Chondrocyte (in vitro differentiated cells): ENCODE measurements around the gene SMIM35. TPM values are rescaled to one million over a fixed set of nuclear protein-coding genes. Genes with fewer than 3 reads are reported as not detected.

Experiments used
- DNase-seq: peaks from one replicate; pipeline ENCODE4 v3.0.0; 2021; ENCODE audit warnings: mixed read lengths, low spot score
- H3K27ac Mint-ChIP-seq: one replicate; pipeline ENCODE4 v1.8.0; 2021; ENCODE audit warnings: mild to moderate bottlenecking, moderate library complexity, mixed read lengths; ENCODE audit not compliant: unreplicated experiment
- H3K27me3 Mint-ChIP-seq: 2 replicates; pipeline ENCODE4 v1.8.0; 2021; ENCODE audit warnings: low read depth, mixed read lengths
- H3K36me3 Mint-ChIP-seq: 2 replicates; pipeline ENCODE4 v1.8.0; 2021; ENCODE audit warnings: low read depth, mixed read lengths
- H3K4me1 Mint-ChIP-seq: 2 replicates; pipeline ENCODE4 v1.8.0; 2021; ENCODE audit warnings: low read depth, mild to moderate bottlenecking, mixed read lengths
- H3K4me3 Mint-ChIP-seq: one replicate; pipeline ENCODE4 v1.8.0; 2021; ENCODE audit warnings: mild to moderate bottlenecking, moderate library complexity, mixed read lengths; ENCODE audit not compliant: unreplicated experiment
- H3K9me3 Mint-ChIP-seq: 2 replicates; pipeline ENCODE4 v1.8.0; 2021; ENCODE audit warnings: low read depth, mixed read lengths
- total RNA-seq: library from RNA; stranded (reverse); gene quantifications from 3 replicates; pipeline ENCODE4 v1.2.1, GENCODE V29; 2021
- TF ChIP-seq, protein P1 (sequence below): fragments of 200-600 bp; sonication (generic); IDR thresholded peaks from 2 replicates; pipeline ENCODE4 v1.5.0; 2021; ENCODE audit warnings: antibody characterized with exemption, mild to moderate bottlenecking, moderate library complexity

The SMIM35 gene
- total RNA-seq, 1 donor from 2014 or later, result not detected

DNA sequence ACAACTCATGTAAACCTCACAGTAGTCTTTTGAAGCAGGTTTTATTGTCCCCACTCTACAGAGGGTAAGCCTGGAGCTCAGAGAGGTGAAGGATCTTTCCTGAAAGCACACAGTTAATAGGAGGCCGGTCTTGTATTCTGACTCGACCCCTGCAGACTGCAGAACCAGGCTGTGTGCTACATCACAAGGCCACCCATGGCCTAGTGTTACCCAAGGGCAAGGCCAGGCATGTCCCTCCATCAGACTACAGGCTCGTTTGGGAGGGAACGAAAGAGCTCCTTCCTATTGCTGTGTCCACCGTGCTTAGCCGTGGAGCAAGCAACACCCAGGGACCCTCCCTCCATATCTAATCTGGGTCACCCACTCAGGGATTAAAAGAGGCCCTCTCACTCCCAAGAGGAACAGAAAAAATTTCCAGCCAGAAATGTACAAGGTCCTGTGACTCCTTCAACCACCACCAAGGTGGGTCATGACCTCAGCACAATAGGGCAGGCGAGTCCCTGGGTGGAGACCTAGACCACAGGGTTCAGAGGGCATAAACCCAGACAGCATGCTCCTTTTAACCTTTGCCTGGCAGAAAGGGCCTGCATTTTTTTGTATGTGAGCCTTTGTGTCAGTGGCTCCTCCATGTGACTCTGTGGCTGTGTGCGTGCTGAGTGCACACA is 6.3 kb upstream of the SMIM35 start:
- Mint-ChIP-seq H3K27me3 (peaks cover 22% of the 10 kb centered on the region), H3K36me3 (peaks cover 2% of the 10 kb centered on the region), H3K4me1 (no peaks in the 10 kb centered on the region), H3K9me3 (peaks cover 4% of the 10 kb centered on the region), H3K4me3 (no peak overlapping the region), H3K27ac (no peak overlapping the region)
- no peak for DNase-seq
- TF ChIP-seq, protein P1, sequence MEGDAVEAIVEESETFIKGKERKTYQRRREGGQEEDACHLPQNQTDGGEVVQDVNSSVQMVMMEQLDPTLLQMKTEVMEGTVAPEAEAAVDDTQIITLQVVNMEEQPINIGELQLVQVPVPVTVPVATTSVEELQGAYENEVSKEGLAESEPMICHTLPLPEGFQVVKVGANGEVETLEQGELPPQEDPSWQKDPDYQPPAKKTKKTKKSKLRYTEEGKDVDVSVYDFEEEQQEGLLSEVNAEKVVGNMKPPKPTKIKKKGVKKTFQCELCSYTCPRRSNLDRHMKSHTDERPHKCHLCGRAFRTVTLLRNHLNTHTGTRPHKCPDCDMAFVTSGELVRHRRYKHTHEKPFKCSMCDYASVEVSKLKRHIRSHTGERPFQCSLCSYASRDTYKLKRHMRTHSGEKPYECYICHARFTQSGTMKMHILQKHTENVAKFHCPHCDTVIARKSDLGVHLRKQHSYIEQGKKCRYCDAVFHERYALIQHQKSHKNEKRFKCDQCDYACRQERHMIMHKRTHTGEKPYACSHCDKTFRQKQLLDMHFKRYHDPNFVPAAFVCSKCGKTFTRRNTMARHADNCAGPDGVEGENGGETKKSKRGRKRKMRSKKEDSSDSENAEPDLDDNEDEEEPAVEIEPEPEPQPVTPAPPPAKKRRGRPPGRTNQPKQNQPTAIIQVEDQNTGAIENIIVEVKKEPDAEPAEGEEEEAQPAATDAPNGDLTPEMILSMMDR, result no peak

DNA sequence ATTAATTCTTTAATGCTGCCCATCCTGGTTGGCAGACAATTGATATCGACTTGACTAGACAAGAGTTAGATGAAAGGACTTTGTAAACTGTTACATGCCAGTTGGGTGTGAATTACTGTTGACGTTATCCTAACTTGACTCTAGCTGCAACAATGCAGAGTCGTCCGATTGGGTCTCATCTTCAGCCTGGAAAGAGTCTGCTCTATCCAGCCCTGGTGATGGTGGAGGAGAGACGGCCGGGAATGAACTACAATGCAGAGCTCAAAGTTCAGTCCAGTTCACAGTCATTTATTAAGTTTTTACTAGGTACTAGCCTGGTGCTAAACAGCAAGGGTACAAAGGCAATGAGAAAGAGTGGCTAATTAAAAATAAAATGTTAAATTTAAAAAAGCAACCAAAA is 4.9 kb upstream of the SMIM35 start:
- TF ChIP-seq, protein P1, result no peak
- no peak for DNase-seq
- H3K27me3 Mint-ChIP-seq, result peaks cover 17% of the 10 kb centered on the region
- peaks cover 2% of the 10 kb centered on the region for H3K36me3 Mint-ChIP-seq
- peaks cover 13% of the 10 kb centered on the region for H3K9me3 Mint-ChIP-seq
- no peaks in the 10 kb centered on the region for H3K4me1 Mint-ChIP-seq
- H3K4me3 Mint-ChIP-seq, result no peak overlapping the region
- no peak overlapping the region for H3K27ac Mint-ChIP-seq

- Mint-ChIP-seq H3K4me3 (no peak overlapping the region), H3K4me1 (no peaks in the 10 kb centered on the region), H3K27ac (no peak overlapping the region), H3K9me3 (peaks cover 13% of the 10 kb centered on the region), H3K27me3 (peaks cover 10% of the 10 kb centered on the region), H3K36me3 (peaks cover 2% of the 10 kb centered on the region)
- TF ChIP-seq, protein P1, result no peak
- no peak for DNase-seq
These were observed 3.9 kb upstream of the SMIM35 start for GRCh38 chr11:118090545-118091162.

DNA sequence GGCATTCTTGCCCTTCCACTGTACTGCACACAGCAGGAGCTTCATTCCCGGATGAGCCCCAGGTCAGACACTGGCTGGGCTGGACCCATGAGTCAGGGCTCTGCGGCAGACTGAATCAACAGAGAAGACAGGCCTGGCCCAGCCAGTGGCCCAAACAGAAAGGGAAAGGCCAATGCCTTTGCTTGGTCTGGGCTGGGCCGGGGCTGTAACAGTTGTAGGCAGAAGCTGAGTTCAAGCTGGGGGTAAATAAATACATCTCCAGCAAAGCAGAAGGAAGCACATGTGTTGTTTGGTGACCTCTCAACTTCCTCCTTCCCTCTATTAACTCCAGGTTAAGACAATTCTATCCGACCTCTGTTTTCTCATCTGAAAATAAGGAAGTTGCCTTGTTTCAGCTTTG is 1.8 kb upstream of the SMIM35 start:
- Mint-ChIP-seq H3K27ac (no peak overlapping the region), H3K9me3 (peaks cover 13% of the 10 kb centered on the region), H3K4me3 (no peak overlapping the region)

DNA sequence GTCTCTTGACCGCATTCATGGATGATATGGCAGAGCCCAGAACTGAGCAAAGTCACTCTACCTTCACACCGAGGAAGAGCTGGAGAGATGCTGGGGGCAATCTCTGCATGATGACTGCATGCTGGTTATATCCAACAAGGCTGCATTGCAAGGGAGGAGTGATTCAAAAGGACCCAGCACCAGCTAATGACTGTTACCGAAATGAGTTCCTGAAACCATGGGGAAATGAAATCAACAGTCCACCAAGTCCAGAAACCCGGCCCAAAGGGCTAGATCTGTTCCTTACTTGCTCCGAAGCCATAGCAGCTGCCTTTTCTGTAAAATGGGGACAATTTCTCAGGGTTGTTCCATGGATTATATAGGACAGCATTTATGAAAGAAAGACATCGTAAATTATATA is 1.2 kb upstream of the SMIM35 start:
- TF ChIP-seq, protein P1, result no peak
- Mint-ChIP-seq H3K27ac (no peak overlapping the region), H3K4me1 (peaks cover 8% of the 10 kb centered on the region), H3K4me3 (no peak overlapping the region), H3K36me3 (peaks cover 2% of the 10 kb centered on the region), H3K27me3 (peaks cover 21% of the 10 kb centered on the region), H3K9me3 (peaks cover 13% of the 10 kb centered on the region)
- no peak for DNase-seq

More for the DNA sequence above, 1.8 kb upstream of the SMIM35 start:
- Mint-ChIP-seq H3K27me3 (peaks cover 17% of the 10 kb centered on the region), H3K36me3 (peaks cover 2% of the 10 kb centered on the region), H3K4me1 (peaks cover 4% of the 10 kb centered on the region)
- DNase-seq, result no peak
- TF ChIP-seq, protein P1, result no peak
